Neural cell (in vitro differentiated cells): Measurements from ENCODE around the gene CLEC4M.

Experiments
- EP300 ChIP-seq: fragments of 450-650 bp; conservative IDR thresholded peaks from 2 replicates; pipeline ENCODE4 v1.6.1; 2014; ENCODE audit warnings: antibody characterized with exemption, mild to moderate bottlenecking, moderate library complexity; ENCODE audit not compliant: poor library complexity, severe bottlenecking
- EZH2 ChIP-seq: fragments of 200-600, 300-800 bp; shearing (Covaris generic), sonication (generic); IDR thresholded peaks from 2 replicates; pipeline ENCODE4 v1.6.1; 2014; ENCODE audit warnings: antibody characterized with exemption, low read length, borderline replicate concordance, mild to moderate bottlenecking; ENCODE audit not compliant: insufficient read depth, poor library complexity, severe bottlenecking
- REST ChIP-seq: IDR thresholded peaks from 2 replicates; pipeline ENCODE4 v1.6.1; 2012; ENCODE audit warnings: borderline replicate concordance
- TAF1 ChIP-seq: IDR thresholded peaks from 2 replicates; pipeline ENCODE4 v1.6.1; 2012; ENCODE audit warnings: low read depth
- TF ChIP-seq, protein P1 (sequence below): fragments of 450-650 bp; IDR thresholded peaks from 2 replicates; pipeline ENCODE4 v1.5.1; 2014; ENCODE audit warnings: antibody characterized with exemption, mild to moderate bottlenecking, moderate library complexity; ENCODE audit not compliant: poor library complexity, severe bottlenecking

GRCh38 chr19:7725791-7726190, 37.3 kb upstream of the CLEC4M start:
- no peak for TF ChIP-seq REST
- TF ChIP-seq, protein P1, sequence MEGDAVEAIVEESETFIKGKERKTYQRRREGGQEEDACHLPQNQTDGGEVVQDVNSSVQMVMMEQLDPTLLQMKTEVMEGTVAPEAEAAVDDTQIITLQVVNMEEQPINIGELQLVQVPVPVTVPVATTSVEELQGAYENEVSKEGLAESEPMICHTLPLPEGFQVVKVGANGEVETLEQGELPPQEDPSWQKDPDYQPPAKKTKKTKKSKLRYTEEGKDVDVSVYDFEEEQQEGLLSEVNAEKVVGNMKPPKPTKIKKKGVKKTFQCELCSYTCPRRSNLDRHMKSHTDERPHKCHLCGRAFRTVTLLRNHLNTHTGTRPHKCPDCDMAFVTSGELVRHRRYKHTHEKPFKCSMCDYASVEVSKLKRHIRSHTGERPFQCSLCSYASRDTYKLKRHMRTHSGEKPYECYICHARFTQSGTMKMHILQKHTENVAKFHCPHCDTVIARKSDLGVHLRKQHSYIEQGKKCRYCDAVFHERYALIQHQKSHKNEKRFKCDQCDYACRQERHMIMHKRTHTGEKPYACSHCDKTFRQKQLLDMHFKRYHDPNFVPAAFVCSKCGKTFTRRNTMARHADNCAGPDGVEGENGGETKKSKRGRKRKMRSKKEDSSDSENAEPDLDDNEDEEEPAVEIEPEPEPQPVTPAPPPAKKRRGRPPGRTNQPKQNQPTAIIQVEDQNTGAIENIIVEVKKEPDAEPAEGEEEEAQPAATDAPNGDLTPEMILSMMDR = no peak
- no peak for TF ChIP-seq EZH2
- no peak for TF ChIP-seq EP300
- no peak for TF ChIP-seq TAF1
